Measurements from ENCODE around the gene GRM4.
"Not testable (repeated sequence)": the region's sequence is repeated elsewhere in the genome, so short reads cannot be mapped to it uniquely, and the experiment has no call there.

The GRM4 gene

GRCh38 chr6:34043359-34043758 lies 102.5 kb downstream of the GRM4 start:
- Histone ChIP-seq H4K20me1 (ENCODE audit: insufficient read depth, low read length, poor library complexity, severe bottlenecking) (no peaks in the 10 kb centered on the region), H3K27me3 (ENCODE audit: insufficient read depth, low read length, poor library complexity, severe bottlenecking) (no peaks in the 10 kb centered on the region), H3K4me2 (ENCODE audit: low read depth, low read length, poor library complexity, severe bottlenecking) (no peak overlapping the region), H2AFZ (ENCODE audit: low read length) (no peak overlapping the region), H3K4me3 (ENCODE audit: low read length, poor library complexity, severe bottlenecking) (no peak overlapping the region), H3K9me3 (ENCODE audit: insufficient read depth, low read depth, low read length) (no peaks in the 10 kb centered on the region), H3F3A (ENCODE audit: low read depth) (no peaks in the 10 kb centered on the region), H3K9me2 (replicated peaks; ENCODE audit: low read depth, low read length) (no peaks in the 10 kb centered on the region), H3K36me3 (ENCODE audit: insufficient read depth, low read length) (no peaks in the 10 kb centered on the region), H3K9ac (ENCODE audit: low read depth, low read length, poor library complexity, severe bottlenecking) (no peak overlapping the region), H3K79me2 (ENCODE audit: insufficient read depth, low read length) (no peaks in the 10 kb centered on the region), H3K4me1 (ENCODE audit: insufficient read depth, low read length, poor library complexity, severe bottlenecking) (peaks cover 26% of the 10 kb centered on the region)
- TF ChIP-seq CTCF (conservative IDR thresholded peaks at IDR 0.05; ENCODE audit: low read length) (no peak), EZH2phosphoT487 (IDR thresholded peaks at IDR 0.05; ENCODE audit: borderline replicate concordance) (no peak)

DNA sequence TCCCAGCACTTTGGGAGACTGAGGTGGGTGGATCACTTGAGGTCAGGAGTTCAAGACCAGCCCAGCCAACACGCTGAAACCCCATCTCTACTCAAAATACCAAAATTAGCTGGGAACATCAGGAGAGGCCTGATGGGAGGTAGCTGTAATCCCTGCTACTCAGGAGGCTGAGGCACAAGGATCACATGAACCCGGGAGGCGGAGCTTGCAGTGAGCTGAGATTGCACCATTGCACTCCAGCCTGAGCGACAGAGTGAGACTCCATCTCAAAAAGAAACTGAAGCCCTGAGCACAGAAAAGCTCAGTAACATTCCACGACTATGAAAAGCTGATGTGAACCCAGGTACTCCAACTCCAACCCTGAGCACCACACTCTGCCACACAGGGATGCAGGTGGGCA lies 103.9 kb downstream of the GRM4 start:
- H4K20me1 ChIP-seq (ENCODE audit: insufficient read depth, low read length, poor library complexity, severe bottlenecking); H3K79me2 ChIP-seq (ENCODE audit: insufficient read depth, low read length); H3K27me3 ChIP-seq (ENCODE audit: insufficient read depth, low read length, poor library complexity, severe bottlenecking); H3K9ac ChIP-seq (ENCODE audit: low read depth, low read length, poor library complexity, severe bottlenecking); H3K9me3 ChIP-seq (ENCODE audit: insufficient read depth, low read depth, low read length); H2AFZ ChIP-seq (ENCODE audit: low read length); H3K4me2 ChIP-seq (ENCODE audit: low read depth, low read length, poor library complexity, severe bottlenecking); H3K4me3 ChIP-seq (ENCODE audit: low read length, poor library complexity, severe bottlenecking); H3K9me2 ChIP-seq (replicated peaks; ENCODE audit: low read depth, low read length); H3F3A ChIP-seq (ENCODE audit: low read depth); H3K36me3 ChIP-seq (ENCODE audit: insufficient read depth, low read length): not testable (repeated sequence)
- peaks cover 26% of the 10 kb centered on the region for H3K4me1 ChIP-seq (ENCODE audit: insufficient read depth, low read length, poor library complexity, severe bottlenecking)

DNA sequence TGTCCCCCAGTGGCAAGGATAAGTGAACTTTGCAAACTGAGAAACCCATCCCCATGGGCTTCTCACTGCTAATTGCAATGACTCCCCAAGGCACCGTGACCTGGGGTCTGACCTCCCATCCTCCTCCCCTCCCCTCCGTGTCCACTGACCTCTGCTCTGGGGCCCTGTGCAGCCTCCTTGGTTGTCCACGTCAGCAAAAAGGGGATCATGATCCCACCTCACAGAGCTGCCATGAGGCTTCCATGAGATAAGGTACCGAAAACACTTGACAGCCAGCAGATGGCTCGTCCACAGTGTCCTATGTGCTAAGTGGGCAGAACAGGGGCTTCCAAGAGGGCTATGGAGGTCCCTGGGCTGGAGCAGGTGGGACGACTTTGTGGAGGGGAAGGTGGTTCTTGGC lies 104.5 kb downstream of the GRM4 start:
- H3K36me3 ChIP-seq (ENCODE audit: insufficient read depth, low read length) = no peaks in the 10 kb centered on the region
- H3K4me3 ChIP-seq (ENCODE audit: low read length, poor library complexity, severe bottlenecking) = no peak overlapping the region
- no peaks in the 10 kb centered on the region for H3K9me2 ChIP-seq (replicated peaks; ENCODE audit: low read depth, low read length)
- H4K20me1 ChIP-seq (ENCODE audit: insufficient read depth, low read length, poor library complexity, severe bottlenecking) = no peaks in the 10 kb centered on the region
- H3K79me2 ChIP-seq (ENCODE audit: insufficient read depth, low read length) = no peaks in the 10 kb centered on the region
- no peak overlapping the region for H3K9ac ChIP-seq (ENCODE audit: low read depth, low read length, poor library complexity, severe bottlenecking)
- H2AFZ ChIP-seq (ENCODE audit: low read length) = no peak overlapping the region
- no peak for TF ChIP-seq CTCF (conservative IDR thresholded peaks at IDR 0.05; ENCODE audit: low read length)
- TF ChIP-seq EZH2phosphoT487 (IDR thresholded peaks at IDR 0.05; ENCODE audit: borderline replicate concordance) = no peak
- peaks cover 26% of the 10 kb centered on the region for H3K4me1 ChIP-seq (ENCODE audit: insufficient read depth, low read length, poor library complexity, severe bottlenecking)
- H3K9me3 ChIP-seq (ENCODE audit: insufficient read depth, low read depth, low read length) = no peaks in the 10 kb centered on the region
- no peak overlapping the region for H3K4me2 ChIP-seq (ENCODE audit: low read depth, low read length, poor library complexity, severe bottlenecking)
- no peaks in the 10 kb centered on the region for H3K27me3 ChIP-seq (ENCODE audit: insufficient read depth, low read length, poor library complexity, severe bottlenecking)
- H3F3A ChIP-seq (ENCODE audit: low read depth) = no peaks in the 10 kb centered on the region

DNA sequence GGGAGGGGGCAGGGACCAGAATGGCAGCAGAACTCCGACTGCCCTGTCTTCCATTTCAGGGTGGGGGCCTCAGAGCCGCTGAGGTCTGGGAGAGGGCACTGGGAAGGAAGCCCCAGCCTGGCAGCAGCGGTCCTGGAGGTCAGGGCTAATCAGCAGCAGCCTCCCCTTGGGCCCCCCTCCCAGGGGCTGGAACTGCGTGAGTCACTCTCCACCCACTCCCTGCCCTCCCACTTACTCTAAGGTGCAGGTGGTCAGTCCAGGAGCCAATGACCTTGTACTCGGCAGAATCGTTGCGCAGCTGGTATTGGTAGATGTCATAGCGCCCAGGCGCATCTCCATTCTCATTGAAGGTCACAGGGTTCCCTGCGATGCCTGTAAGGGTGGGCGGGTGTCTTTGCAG lies 105.9 kb downstream of the GRM4 start:
- H3K36me3 ChIP-seq (ENCODE audit: insufficient read depth, low read length) = no peaks in the 10 kb centered on the region
- no peak overlapping the region for H2AFZ ChIP-seq (ENCODE audit: low read length)
- no peak overlapping the region for H3K9ac ChIP-seq (ENCODE audit: low read depth, low read length, poor library complexity, severe bottlenecking)
- H3K9me2 ChIP-seq (replicated peaks; ENCODE audit: low read depth, low read length) = no peaks in the 10 kb centered on the region
- no peaks in the 10 kb centered on the region for H3K27me3 ChIP-seq (ENCODE audit: insufficient read depth, low read length, poor library complexity, severe bottlenecking)
- H3F3A ChIP-seq (ENCODE audit: low read depth) = no peaks in the 10 kb centered on the region
- H4K20me1 ChIP-seq (ENCODE audit: insufficient read depth, low read length, poor library complexity, severe bottlenecking) = no peaks in the 10 kb centered on the region
- H3K4me2 ChIP-seq (ENCODE audit: low read depth, low read length, poor library complexity, severe bottlenecking) = no peak overlapping the region
- no peaks in the 10 kb centered on the region for H3K79me2 ChIP-seq (ENCODE audit: insufficient read depth, low read length)
- no peaks in the 10 kb centered on the region for H3K9me3 ChIP-seq (ENCODE audit: insufficient read depth, low read depth, low read length)
- H3K4me3 ChIP-seq (ENCODE audit: low read length, poor library complexity, severe bottlenecking) = no peak overlapping the region
- no peak for TF ChIP-seq EZH2phosphoT487 (IDR thresholded peaks at IDR 0.05; ENCODE audit: borderline replicate concordance)
- no peak for TF ChIP-seq CTCF (conservative IDR thresholded peaks at IDR 0.05; ENCODE audit: low read length)
- H3K4me1 ChIP-seq (ENCODE audit: insufficient read depth, low read length, poor library complexity, severe bottlenecking) = peaks cover 17% of the 10 kb centered on the region
